ENCODE data around the gene CCHCR1.

The CCHCR1 gene

GRCh38 chr6:31161216-31162126 lies 3.9 kb upstream of the CCHCR1 start:
- no peak for DNase-seq

DNA sequence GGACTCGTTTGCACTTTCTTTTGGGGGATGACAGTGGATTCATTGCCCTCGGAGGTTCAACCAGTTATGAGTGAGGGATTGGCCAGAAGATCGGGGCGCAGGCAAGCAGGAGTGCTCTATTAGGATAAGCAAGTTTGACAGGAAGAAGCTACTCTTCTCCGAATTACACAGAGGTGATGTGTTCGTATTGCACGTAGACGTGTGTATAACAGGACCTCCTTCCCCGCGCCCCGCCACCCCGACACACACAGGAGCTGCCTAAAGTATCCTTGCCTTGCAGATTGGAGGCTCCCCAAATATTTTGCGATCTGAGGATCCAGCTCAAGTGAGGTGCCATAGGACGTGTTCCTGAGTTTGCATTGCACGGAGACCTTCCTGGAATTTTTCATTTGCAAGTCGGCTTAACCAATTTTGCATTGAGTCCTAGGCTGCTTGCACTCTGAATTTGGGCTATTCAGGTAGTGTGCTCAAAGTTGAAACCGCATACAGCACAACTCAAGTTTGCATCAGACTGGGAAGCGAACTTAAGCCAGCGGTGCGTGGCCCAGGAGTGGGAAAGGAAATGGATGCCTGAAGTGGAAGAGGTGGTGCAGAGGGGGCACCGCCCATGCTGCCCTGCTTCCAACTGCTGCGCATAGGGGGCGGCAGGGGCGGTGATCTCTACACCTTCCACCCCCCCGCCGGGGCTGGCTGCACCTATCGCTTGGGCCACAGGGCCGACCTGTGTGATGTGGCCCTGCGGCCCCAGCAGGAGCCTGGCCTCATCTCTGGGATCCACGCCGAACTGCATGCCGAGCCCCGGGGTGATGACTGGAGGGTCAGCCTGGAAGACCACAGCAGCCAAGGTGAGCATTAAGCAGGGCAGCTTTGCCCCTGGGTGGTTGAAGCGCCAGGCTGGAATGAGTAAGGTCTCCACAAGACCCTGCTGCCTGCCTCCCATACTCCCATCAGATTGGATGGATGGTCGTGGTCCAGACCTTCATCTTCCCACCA lies 1.6 kb upstream of the CCHCR1 start:
- DNase-seq: no peak

- DNase-seq: peak; percentile 97
Observed at GRCh38 chr6:31158140-31158862, 699 bp upstream of the CCHCR1 start, which contains the start of gene TCF19. Gene TCF19, plus strand, starts transcription at chr6:31158589. Its CDS starts 881 bp downstream, at chr6:31159470.

DNA sequence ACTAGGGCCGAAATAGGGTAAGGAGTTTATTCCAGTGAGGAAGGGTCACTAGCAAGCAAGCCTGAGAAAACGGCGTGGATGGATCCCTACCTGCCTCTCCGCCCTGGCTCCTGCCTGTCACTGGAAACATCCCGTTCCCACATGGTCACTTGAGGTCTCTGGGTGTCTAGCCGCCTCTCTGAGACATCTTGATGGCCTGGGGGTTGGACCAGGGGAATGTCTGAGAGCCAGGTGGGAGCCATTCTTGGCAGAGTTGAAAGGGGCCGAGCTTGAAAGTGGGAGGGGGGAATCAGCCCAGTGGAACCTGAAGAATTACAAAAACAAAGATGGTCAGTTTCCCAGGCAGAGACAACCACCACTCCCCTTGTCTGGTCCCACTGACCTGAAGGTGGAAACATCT lies 961 bp downstream of the CCHCR1 start:
- no peak for DNase-seq

DNA sequence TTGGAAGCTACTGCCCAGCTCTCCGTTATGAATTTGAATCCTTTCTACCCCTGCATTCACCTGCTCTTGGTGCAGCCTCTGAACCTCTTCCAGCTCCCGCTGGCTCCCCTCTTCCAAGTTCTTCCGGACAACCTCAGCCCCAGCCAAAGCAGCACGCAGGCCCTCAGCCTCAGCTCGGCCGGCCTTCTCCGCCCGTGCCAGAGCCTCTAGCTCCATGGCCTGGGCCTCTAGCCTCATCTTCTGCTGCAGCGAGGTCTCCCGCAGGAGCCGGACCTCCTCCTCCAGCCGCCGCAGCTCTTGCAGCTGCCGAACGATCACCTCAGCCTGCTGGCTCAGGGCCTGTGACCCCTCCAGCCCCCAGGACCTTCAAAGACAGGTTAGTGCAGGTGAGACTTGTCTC lies 3.2 kb downstream of the CCHCR1 start:
- no peak for DNase-seq

DNA sequence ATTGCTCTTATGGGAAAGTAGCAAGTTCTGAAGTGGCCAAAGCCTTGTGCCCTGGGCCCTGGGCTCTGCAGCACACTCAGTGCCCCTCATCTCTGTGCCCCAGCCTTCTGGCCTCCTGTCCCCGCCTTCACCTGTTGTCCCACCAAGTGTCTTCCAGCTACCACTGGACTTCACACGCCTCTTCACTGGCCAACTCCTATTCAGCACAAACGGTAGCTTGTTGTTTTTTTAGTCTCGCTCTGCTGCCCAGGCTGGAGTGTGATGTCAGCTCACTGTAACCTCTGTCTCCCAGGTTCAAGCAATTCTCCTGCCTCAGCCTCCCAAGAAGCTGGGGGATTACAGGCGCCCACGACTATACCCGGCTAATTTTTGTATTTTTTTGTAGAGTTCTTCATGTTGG lies 4.8 kb downstream of the CCHCR1 start:
- DNase-seq: no peak

DNA sequence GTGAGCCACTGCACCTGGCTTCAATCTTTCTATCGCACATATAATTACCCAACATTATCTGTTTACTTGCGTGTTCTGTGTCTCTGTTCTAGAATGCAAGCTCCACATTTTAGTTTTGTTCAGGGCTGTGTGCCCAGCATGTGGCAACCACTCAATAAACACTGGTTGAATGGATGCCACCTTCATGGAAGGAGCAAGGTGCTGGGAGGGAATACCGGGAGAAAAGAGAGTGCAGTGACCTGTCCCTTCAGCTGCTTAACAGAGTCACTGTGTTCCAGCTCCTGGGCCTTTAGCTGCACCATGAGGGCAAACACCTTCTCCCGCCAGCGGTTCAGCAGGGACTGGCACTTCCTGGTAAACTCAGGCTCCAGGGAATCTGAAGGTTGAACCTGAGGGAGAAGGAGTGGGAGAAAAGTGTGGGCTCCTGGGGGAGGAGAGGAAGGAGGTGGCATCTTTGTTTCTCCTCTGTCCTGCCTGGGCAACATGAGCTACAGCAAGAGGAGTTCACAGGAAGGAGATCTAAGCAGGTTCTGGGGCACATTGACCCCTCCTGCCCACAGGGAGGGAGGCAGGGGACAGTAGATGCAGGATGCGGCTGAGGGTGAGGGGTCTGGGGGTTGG lies 7.7 kb downstream of the CCHCR1 start:
- DNase-seq: no peak

DNA sequence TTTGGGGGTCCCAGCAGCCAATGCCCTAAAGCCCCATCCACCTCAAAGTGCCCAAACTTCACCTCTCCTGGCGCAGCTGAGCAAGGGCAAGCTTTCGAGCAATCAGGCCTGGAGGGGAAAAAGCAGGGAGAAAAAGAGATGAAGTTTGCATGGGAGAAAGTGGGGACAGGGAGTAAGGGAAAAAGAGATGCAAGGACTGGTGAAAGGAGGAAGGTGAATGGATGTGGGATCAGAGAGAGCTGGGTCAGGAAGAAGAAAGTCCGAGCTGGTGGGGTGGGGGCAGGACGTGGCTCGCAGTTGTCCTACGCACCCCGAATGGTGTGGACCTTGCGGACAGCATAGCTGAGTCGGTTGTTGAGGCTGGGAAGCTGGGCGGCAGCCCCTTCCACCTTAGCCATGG lies 12.2 kb downstream of the CCHCR1 start:
- DNase-seq: no peak

DNA sequence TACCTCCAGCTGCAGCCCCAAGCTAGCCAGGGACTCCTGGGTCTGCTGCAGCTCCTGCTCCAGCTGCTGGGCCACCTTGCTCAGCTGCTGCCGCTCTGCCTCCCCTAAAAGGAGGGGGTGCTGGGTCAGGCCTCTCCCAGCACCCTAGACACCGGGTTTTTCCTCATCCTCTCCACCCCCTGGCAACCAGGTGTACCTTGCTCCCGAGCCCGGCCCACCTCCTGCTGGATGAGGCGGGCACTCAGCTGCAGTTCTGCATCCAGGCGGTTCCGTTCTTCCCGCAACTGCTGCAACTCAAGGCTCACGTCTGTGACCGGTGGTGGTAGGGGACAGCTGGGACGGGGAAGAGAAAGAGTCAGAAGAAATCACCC lies 12.6 kb downstream of the CCHCR1 start:
- no peak for DNase-seq

DNA sequence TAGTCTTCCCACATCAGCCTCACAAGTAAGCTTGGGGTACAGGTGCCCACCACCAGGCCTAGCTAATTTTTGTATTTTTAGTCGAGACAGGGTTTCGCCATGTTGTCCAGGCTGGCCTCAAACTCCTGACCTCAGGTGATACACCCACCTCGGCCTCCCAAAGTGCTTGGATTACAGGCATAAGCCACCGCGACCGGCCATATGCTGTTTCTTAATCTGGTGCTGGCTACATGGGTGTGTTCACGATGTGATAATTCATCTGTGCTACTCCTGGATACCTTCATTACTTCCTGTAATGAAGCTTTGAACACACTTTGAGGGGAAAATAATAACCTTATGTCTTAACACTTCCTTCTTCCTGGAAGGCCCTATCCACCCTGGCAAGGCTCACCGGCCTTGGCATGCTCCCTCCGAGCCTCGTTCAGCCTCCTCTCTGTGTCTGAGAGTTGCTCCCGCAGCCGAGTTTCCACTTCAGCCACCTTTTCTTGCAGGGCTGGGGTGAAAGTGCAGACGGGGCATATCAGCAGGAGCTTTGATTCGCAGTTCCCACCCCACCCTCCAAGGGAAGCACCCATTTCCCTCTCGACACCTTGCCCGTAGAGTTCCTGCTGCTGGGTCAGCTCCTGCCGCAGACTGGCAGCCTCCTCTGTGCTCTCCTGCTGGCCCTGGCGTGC lies 13.2 kb downstream of the CCHCR1 start:
- no peak for DNase-seq

DNA sequence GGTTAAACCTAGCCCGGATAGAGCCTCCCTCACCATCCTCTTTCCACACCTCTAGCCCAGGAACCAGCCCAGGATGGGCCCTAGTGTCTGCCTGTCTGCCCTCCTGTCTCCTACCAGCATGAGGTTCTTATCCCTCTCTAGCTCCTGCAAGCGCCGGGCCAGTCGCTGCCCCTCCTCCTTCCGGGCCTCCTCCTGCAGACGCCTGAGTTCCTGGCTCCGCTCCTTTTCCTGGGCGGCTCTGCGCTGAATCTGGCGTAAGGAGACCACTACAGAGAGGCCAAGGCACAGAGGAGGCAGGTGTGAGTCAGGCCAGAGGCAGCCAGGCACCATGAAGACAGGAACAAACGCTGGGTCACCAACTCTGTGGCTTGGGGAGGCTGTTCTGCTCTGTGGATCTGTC lies 14.5 kb downstream of the CCHCR1 start:
- no peak for DNase-seq

DNA sequence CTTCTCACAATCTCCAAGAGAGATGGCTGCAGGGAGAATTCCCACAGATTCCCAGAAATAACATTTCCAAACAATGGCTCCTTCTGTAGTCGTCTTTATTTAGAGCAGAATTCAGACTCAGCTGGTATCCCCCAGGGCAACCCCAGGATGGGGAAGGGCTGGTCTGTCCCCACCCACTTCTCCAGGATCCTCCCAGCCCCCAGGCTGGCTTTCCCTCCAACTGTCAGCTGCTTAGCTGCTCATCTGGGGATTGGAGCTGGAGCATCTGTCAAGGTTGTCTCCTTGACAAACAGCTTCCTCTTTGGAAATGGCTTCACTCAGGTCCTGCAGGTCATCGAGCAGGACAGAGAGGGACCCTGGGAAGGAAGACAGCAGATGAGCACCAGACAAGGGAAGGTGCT lies 15.2 kb downstream of the CCHCR1 start:
- no peak for DNase-seq

- no peak for DNase-seq
Observed at GRCh38 chr6:31140643-31141042, 17.0 kb downstream of the CCHCR1 start.

GRCh38 chr6:31139599-31139998 lies 18.0 kb downstream of the CCHCR1 start:
- no peak for DNase-seq

DNA sequence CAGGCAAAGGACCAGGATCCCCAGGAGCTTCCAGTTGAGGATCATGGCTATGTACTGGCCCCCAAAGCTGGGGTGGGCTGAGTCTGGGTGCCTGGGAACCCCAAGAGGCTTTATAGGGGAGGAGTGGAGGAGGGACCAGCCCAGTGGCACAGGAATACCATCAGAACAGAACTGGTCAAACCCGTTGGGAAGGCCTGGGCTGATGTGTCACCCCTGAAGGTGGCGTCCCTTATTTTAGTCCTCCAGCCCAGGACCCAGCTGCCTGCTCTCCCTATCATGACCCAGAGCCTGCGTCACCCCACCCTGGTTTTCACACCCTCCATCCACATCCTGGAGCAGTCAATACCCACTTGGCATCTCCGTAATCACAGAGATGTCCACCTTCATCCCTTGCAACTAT lies 18.6 kb downstream of the CCHCR1 start, which contains the start of gene PSORS1C2:
PSORS1C2 (minus strand) TSS at position 85 of the 400 bp plus-strand sequence; CDS start at position 45, 40 bp downstream.
- DNase-seq: no peak

DNA sequence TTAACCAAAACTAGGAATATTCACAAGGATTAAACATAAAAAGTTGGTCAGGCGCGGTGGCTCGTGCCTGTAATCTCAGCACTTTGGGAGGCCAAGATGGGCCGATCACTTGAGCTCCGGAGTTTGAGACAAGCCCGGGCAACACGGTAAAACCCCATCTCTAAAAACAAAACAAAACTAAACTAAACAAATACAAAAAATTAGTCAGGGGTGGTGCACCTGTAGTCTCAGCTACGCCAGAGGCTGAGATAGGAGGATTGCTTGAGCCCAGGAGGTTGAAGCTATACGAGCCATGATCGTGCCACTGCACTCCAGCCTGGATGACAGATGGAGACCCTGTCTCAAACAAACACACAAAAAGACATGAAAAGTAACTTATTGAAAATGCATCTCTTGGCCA lies 21.9 kb downstream of the CCHCR1 start:
- DNase-seq: no peak

- no peak for DNase-seq
Observed at GRCh38 chr6:31132806-31133205, 24.8 kb downstream of the CCHCR1 start.

- no peak for DNase-seq
Observed at GRCh38 chr6:31131595-31131994, 26.0 kb downstream of the CCHCR1 start.

DNA sequence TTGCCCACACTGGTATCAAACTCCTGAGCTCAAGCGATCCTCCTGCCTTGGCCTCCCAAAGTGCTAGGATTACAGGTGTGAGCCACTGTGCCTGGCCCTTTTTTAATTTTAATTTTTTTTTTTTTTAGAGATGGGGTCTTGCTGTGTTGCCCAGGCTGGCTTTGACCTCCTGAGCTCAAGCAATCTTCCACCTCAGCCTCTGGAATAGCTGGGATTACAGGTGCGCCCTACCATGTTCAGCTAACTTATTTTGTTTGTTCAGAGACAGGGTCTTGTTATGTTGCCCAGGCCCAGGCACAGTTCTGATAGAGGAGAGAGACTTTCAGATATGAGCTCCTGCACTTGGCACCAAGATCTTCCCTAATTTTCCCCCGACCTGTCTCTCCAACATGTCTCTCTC lies 26.9 kb downstream of the CCHCR1 start:
- DNase-seq: no peak

DNA sequence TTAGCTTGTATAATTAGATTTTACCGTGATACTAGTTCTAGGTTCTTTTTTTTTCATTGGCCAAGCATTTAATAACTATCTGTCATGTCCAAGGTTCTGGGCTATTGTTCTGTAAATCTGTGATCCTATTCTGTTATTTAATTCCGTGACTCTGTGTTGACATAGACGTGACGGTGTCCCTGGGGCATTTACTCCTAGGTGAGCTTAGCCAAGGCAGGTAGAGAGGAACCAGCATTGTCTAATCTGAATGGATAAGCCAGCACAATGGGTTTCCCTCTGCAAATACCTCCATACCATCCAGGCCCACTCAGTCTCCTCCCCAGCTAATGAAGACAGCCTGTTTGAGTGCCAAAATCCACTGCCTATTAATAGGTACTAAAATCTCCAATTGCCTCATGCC lies 28.5 kb downstream of the CCHCR1 start:
- no peak for DNase-seq

DNA sequence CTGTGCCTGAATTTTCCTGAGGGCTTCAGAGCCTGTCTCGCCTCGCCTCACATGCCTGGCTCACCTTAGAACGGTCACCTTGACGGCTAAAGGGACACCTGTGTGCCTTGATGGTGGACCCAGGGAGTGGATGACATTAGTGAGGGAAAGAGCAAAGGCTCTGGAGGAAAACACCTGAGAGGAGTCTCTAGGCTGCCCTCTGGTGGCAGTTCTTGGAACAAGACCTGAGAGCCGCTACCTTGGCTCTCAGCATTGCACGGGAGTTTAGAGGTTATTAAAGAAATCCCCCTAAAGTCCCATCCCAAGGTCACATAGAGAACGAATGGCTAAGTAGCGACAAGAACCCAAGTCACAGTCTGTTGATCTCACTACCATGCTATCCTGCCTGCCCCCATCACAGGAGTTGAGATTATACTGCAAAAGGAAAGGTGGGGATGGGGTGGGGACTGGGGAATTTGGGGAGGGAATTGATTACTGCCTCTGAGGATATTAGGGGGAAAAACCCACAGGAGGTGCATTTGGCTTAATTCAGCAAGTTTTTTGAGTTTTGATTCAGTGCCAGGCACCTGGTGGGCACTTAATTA lies 29.4 kb downstream of the CCHCR1 start:
- peak; percentile 23 for DNase-seq
